Activated CD4-positive, alpha-beta T cell treated with anti-CD3 and anti-CD28 coated beads, Interleukin-10, Interleukin-2, amounts not matched to agents 100 ng/mL and 50 ng/mL, durations not matched to agents 16 hours and 8 hours (primary cell): Measurements from ENCODE around the gene NEURL1B.

Experiments used
- DNase-seq: peaks from one replicate; pipeline ENCODE4 v3.0.0-alpha.2; 2020

NEURL1B gene

DNA sequence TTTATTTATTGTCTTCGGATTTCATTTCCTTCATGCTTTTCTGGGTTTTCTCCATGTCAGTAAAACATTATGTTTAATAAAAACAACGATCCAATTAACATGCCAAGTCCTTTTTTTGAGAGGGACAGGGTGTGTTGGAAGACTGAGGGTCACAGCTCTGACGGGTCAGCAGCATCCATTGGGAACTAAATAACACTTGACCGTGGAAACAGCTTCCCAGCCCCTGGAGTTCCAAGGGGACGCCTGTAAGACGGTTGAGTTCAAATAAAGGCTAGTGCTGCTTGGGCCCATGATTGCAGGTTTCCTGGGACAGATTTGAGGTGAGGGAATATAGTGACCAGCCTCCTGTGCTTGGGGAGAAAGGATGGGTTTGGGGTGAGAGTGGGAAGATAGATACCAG, 30.4 kb upstream of the NEURL1B start:
- DNase-seq: no peak

DNA sequence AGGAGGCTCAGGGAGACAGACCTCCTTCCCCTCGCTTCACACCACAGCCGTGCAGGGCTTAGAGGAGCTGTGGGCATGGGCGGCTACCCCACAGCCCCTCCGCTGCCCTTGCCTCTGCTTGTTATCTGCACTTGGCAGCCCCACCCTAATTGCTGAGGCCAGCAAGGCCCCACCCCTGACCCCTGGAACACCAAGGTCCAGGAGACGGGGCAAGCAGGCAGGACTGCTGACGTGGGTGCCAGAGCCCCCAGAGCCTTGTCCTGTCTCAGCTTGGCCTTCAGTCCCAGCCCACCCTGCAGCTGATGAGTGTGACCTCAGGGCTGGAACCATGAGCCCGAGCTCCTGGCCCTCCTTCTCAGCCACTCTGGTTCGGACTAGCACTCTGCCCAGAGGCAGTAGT, 29.1 kb upstream of the NEURL1B start:
- no peak for DNase-seq

DNA sequence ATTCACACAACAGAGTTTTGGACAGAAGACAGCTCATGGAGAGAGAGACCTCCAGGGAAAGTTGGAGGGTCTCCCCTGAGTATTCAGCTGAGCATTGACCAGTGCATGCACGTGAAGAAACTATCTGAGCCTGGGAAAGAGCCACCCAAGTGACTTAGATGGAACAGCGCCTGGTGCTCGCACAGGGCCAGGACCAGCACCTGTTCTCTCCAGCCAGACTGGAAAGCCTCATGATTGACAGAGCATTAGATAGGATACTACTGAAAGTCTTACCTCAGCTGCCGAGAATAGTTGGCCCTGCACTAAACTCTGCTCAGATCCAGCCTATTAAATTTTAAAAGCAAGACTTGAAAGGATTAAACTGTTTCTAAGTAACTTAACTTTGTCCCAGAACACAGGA, 28.3 kb upstream of the NEURL1B start:
- no peak for DNase-seq

DNA sequence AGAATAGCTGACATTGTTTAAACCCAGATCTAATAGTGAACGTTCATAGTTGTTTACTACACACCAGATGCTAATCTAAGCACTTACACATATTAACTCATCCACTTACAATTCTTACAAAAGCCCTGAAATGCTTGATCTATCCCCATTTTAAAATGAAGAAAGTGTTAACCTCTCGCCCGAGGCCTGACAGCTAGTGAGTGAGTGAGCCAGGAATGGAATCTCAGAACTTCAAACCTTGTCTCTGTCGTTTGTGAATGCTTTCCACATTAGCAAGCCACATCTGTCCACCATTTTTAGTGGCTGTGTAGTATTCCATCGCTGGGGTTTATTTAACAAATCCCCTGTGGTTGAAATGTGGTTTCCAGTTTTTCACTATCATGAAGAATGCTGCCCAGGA, 24.9 kb upstream of the NEURL1B start:
- DNase-seq: no peak

DNA sequence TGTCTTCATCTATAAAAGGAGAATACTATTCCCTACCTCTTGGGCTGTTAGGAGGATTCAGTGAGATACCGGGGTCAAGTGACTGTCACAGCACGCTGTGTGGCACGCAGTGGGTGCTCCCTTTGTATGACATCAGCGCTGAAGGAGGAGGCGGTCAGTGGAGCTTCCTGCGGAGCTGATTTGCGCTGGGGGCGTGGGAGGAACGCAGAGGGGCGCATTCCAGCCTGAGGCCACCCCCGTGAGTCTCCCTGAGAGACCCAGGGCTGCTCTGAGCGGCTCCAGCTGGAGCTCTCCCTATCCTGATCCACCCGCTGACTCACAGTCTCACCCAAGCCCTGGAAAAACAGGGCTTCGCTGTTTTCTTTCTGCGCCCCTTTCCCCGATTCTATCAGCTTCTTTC, 24.3 kb upstream of the NEURL1B start:
- no peak for DNase-seq

DNA sequence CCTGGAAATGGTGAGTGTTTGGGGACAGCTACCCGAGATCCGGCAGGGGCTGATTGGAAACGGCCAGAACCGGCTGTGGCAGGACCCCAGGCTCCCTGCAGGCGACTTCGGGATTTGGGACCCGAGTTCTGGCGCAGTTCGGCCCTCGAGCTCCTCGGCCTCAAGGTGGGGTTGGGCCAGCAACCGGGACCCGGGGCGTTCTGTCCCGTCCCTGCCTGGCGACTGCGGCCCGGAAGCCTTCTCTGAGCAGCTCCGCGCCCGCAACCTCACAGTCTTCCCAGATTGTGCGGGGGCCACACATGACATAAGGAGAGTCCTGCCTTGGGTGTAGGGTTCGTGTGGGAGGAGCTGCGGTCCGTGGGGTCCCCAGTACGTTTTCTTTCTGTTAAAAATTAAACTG, 23.2 kb upstream of the NEURL1B start:
- DNase-seq: no peak

DNA sequence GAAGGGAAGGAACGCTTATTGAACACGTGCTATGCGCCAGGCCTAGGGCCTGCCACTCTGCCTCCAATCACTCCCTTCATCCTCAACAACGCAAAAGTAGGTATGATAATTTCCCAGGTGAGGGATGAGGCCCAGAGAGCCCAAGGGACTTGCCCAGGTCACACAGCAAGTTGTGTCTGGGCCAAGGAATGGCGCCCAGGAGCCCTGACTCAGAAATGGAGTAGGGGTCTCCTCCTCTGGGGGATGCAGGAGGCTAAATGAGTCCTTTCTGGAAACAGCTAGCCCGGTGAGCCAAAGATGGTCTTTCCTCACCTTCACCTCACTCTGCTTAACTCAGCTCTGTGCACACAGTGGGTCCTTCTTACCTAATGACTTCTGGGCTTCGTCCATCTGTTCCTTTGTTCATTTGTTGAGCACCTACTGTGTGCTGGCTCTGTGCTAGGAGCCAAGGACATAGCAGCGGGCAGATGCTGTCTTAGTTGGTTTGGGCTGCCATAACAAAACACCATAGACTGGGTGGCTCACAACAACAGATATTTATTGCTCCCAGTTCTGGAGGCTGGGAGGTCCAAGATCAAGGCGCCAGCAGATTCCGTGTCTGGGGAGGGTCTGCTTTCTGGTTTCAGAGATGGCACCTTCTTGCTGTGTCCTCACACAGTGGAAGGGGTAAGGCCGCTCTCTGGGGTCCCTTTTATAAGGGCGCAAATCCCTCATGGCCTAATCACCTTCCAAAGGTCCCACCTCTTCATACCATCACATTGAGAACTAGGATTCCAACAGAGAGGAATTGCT, 22.3 kb upstream of the NEURL1B start:
- DNase-seq: no peak

DNA sequence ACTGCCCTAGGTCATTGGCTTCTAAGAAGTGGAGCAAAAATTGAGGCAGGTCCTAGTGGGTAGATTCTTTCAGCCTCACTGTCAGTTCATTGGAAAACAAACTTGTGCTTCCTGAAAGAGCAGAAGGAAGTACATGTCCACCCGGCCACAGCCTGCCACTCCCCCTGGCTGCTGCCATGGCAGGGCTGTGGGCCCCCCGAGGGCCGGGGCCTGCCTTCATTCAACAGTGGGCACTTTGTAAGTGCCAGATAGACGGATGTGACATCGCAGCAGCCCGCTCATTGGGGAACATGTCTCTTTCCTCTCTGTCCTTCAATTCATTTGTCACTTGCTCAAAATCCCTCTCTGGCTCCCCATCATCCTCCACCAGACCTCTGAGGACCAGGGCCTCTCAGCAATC, 20.6 kb upstream of the NEURL1B start:
- DNase-seq: no peak

DNA sequence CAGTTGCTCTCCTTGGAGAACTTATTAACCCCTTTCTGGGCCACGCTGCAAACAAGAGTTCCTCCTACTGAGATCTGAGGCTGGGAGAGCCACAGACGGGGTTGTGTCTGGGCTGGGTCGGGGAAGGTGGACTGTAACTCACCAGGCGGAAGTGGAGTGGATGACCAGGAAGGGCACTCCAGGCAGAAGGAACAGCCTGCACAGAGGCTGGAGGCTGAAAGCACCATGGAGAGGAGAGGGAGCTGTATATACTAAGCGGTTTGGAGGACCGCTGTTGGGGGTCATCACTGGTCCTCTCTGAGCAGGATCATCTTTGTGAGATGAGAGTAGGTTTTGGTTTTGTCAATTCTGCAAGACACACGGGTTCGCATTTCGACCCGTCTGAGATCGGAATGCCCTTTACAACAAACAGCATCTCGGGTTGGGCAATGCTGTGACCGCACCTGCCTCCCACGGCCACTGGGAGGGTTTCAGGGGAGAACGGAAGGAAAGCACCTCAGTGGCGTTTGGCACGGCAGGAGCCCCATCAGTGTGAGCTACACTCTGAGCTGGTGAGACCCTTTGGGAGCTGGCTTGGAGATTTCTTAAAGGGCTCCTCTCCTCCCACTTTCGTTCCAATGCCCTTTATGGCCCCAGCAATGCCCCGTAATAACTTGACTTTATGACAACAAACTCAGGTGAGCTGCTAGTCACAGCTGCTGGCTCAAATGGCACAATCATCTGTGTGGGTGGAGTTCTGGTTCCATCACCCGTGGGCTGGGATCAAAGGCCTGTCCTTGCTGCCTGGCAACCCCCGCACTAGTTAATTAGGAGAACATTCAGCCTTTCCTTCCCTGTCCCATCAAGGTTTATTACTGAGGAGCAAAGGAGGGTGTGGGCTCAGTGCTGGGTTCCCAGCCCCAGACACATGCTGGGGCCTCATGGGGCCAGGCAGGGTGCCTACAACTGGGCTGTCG, 18.7 kb upstream of the NEURL1B start:
- no peak for DNase-seq

DNA sequence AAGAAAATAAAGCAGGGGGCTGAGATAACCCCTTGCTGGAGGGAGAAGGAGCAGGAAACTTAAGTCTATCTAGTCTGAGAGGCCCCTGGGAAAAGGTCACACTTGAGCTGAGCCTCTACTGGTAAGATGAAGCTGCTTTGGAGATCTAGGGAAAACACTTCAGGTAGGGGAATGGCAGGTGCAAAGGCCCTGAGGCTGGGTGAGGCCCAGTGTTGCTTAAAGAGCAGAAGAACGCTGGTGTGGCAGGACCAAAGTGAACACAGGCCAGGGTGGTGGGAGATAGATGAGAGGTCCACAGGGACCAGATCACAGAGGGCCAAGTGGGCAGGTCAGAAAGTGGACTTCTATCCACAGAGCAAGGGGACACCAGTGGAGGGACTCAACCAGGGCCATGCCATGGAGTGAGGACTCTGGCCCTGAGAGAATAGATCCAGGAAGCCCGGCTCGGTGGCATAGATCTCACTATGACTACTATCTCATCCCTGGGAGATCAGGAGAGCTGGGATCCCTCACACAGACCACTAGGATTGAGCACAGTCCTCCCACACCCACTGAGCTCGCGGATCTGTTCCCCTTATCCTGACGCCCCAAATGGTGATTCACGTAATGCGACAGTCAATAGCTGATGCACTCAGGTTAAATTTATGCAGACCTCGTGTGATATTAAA, 17.6 kb upstream of the NEURL1B start:
- DNase-seq: no peak

DNA sequence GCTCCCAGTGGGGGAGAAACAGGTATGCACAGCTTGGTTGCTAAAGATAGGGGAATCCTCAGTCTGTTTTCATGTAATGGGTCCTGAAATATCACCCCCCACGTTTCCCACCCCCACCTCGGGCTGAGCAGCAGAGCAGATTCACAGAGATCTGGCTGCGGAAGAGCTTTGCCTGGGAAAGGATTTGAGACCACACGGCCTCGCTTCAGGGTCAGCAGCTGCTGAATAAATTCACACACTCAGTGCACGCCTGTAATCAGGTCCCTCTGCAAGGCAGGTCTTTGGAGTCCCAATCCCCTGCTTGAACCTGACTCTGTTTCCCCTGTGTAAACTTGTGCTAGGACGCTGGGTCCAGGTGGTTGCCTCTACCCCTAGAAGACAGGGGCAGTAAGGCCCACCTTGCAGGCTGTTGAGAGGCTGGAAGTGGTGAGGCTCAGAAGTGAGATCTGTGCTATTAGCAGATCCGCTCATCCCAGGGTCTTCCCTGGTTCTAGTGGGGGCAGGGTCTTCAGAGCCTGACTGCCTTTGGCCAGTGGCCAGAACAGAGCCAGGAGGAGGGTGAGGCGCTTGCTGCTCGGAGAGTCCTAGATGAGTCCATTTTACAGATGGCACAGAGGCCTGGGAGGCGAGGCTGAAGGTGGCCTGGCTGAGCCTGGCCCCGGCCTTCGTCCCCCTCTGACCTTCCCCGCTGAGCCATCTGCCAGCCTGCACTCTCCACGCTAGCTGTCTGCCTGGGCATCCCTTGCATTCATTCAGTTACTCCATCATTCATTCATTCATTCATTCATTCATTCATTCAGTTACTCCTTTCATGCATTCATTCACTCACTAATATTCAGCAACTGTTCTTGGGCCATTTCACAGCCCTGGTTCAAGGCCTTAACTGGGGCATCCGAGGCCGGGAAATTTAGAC, 16.7 kb upstream of the NEURL1B start:
- no peak for DNase-seq

DNA sequence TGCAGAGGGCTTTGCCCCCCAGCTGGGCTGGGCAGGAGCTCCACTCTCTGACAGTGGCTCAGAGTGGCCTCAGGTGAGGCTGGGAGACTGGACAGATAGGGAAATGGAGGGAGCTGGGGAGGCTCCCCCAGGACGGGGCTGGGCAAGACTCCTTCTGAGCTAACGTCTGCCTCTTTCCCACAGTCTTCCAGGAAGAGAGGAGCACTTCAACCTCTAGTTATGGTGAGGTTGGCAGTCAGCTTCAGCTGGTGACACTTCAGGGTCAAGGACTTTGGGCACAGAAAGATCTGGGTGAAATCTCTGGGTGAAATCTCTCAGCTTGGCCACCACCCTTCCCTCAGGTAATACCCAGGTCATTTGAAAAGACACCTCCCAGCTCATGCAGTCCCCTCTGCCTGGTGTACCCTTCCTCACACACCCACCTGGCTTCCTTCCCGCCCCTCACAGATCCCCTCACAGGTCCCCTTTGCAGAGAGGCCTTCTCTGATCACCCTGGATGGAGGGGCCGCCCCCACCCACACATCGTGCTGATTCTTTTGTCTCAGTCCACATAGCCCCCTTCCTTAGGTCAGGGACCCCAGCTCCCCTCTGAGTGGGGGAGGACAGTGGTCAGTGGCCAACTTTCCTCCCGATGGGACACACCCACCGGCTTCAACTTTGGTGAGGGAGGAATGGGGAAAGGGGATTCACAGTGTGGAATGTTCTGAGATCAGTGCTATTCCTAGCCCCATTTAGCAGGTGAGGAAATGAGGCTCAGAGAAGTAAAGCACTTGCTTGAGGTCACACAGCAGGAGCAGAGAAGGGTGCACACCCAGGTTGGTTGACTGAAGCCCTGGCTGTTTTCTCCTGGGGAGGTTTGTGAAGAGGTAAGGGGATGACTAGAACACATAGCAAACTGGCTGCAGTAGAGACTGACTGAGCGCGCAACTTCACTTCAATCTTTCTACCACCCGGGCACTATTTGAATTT, 15.8 kb upstream of the NEURL1B start:
- DNase-seq: no peak

DNA sequence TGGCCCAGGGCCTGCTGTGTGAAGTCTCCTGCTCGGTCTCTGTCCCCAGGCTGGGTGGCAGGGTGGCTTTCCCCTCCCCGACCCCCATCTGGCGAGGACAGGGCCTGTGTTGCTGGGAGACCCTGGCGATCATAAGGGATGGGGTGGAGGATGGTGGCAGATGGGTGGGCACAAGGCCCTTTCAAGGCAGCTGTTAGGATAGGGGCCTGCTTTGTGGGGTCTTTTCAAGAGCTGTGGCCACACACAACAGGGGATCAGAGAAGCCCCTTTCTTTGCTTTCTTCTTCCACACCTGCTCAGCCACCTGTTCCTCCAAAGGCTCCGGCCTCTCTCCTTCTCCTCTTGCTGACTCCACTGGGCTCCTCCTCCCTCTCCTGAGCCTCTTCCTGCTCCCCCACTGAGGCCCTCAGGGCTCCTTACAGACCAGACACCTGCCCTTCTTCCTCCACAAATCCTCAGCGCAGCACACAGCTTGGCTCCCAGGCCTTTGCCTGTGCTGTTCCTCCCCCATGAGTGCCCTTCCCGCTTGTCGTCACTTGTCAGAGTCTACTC, 15.0 kb upstream of the NEURL1B start:
- no peak for DNase-seq

DNA sequence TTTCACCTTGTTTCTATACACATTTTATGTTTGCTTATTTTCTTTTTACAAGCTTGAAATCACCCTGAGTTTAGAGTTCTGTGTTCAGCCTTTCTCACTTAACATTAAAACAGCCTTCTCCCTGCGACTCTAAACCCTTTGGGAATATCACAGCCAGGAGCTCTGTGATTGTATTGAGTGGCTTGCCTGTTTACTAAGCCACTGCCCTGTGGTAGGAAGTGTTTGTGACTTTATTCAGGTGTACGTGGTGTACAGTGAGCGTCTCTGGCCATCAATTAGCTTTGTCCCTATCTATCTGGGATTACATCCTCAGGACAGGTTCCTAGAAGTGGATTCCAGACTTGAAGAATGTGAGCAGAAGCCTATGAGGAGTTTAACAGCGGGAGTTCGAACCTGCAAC, 11.0 kb upstream of the NEURL1B start:
- no peak for DNase-seq

DNA sequence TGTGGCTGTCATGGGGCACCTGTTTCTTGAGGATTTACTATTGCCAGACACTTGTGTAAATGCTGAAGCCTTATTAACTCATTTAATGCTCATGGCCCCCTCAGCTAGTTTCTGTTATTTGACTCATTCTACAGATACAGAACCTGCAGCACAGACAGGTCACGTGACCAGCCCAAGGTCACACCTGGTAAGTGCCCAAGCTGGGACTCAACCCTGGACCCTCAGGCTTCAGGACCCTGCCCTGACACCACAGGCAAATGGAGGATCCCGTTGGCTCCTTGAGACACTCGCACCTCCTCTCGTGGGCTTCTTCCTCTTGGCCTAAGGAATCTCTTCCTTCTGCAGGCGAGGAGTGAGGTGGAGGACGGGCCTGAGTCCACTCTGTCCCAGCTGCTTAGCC, 10.6 kb upstream of the NEURL1B start:
- DNase-seq: no peak

DNA sequence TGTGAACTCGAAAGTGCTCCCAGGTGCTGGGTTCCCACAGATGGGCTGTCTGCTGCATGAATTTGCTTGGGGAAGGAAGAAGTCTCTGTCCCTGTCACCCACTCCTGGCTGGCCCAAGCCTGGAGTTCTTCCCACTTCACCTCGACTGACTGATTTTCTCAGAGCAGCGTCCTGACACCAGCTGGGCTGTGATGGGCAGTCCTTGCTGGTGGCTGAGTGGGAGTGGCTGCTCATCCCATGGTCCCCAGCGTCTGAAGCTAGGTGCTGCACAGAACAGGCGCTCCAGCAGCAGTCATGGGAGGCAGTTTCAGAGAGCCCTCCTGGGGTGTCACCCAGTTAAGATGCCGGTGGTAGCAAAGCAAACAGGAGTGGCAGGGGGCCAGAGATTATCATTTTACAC, 10.1 kb upstream of the NEURL1B start:
- DNase-seq: no peak

DNA sequence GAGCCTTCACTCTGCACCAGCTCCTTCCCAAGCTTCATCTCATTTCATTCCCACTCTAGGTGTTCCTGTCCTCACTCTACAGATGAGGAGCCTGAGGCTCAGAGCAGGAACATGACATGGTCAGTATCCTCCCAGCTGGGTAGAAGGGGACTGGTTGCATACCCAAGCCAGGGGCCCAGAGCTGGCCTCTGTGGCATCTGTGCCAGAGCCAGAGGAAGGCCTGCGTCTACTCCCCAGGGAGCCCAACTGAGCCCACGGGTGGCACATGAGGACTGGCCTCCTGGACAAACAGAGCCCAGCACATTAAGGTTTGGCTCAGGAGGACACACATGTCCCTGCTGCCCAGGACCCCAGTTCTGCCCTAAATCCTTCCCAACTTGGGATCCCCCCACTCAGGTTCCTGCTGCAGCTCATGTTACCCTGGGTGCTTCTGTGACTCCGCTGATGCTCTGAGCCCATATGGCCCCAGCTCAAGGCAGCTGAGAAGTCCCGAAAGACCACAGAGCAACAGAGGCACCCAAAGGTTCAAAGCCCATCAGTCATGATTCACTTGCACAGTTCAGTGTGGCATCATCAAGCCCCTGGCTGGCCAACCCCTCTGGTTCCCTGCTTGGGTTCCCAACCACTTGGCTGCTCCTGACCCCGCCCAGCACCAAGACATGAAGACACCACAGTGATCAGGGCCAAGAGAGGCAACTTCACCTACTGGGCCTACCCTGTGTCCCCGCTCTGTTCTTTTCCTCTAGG, 8.5 kb upstream of the NEURL1B start:
- no peak for DNase-seq

DNA sequence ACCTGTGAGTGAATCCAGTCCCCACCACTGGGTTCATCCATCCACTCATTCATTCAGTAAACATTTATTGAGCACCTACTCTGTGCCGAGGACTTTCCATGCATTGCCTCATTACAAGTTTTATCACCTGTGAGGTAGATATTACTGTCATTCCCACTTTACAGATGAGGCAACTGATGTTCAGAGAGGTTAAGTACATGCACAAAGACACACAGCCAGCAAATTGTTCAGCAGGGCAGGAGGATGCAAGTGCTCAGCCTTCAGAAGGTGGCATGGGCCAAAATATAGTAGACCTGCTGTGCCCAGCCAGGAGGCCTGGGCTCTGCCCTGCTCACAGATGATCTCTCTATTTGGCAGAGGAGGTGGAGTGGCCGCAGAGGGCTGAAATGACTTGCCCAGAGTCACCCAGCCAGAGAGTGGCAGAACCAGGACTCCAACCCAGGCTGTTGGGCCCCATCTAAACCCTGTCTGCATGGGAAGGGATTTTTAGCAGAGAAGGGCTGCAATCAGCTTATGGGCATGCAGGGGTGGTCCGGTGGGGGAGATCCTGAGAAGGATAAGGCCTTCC, 7.6 kb upstream of the NEURL1B start:
- no peak for DNase-seq

DNA sequence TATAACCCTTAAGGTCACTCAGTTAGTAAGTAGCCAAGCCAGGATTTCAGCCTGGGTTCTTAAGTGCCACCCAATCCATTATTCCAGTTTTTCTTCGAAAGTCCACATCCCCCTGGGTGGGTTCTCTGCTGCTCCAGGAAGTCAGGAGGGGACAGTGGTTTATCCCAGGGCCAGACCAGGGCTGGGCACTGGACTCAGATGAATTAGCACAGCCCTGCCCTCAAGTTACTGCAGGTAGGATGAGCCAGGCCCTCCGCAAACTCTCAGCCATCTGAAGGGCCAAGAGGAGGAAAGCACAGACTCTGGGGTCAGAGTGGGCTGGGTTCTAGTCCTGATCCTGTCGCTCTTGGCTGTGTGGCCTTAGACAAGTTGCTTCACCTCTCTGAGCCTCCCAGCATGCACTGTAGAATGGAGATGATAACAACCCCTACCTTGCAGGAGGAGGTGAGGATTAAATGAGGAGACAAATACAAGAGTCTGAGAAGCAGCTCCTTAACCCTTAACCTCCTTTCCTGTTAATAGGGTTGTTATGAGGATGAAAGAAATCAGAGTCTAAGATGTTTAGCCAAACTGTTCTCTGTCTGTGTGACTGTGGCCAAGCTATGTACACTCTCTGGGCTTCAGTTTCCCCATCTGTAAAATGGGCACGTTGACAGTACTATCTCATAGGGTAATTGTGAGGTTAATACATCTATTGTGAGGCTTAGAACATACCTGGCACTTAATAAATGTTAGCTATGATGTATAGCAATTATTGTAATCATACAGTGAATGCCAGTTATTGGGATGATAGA, 6.8 kb upstream of the NEURL1B start:
- DNase-seq: no peak
